Measurements from ENCODE around the gene PRAMEF1.

DNA sequence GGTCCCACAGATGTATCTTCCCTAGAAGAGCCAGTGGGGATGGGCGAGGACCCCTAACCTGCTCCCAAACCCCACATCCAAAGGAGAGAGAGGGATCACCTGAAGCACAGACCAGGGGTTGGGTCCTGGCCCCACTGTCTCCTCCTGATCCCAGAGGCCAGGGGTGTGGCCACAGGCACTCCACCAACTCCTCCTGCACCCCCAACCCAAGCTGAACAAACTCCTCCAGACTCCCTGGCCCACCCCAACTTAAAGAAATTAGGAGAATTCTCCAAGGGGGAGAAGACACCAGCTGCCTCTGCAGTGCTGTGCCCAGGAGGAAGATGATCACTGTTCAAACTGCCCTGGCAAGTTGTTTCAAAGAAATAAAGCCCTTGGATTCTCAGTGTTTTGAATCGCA lies 22.2 kb upstream of the PRAMEF1 start:
- TF ChIP-seq, protein P1, sequence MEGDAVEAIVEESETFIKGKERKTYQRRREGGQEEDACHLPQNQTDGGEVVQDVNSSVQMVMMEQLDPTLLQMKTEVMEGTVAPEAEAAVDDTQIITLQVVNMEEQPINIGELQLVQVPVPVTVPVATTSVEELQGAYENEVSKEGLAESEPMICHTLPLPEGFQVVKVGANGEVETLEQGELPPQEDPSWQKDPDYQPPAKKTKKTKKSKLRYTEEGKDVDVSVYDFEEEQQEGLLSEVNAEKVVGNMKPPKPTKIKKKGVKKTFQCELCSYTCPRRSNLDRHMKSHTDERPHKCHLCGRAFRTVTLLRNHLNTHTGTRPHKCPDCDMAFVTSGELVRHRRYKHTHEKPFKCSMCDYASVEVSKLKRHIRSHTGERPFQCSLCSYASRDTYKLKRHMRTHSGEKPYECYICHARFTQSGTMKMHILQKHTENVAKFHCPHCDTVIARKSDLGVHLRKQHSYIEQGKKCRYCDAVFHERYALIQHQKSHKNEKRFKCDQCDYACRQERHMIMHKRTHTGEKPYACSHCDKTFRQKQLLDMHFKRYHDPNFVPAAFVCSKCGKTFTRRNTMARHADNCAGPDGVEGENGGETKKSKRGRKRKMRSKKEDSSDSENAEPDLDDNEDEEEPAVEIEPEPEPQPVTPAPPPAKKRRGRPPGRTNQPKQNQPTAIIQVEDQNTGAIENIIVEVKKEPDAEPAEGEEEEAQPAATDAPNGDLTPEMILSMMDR (conservative IDR thresholded peaks at IDR 0.05; ENCODE audit: low read depth, low read length) = no peak
- TF ChIP-seq EZH2 (IDR thresholded peaks at IDR 0.05; ENCODE audit: low read length, unreplicated experiment) (no peak), EZH2phosphoT487 (IDR thresholded peaks at IDR 0.05; ENCODE audit: borderline replicate concordance, low read length) (no peak)
